ENCODE measurements around the gene GDI2.

DNA sequence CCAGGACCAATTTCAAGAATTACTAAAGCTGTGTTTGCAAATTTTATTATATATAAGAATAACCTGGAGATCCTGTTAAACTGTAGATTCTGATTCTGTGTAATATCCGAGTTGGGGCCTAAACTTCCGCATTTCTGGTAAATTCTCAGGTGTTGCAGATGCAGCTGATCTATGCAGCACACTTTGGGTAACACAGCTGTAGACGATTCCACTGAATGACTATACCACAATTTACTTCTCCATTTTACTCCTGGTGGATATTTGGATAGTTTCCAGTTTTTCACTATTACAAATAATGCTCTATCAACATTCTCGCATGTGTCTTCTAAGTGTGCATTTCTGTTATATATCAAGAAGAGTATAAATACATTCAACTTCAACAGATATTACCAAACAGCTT, 7.5 kb downstream of the GDI2 start:
- TF ChIP-seq, protein P1, sequence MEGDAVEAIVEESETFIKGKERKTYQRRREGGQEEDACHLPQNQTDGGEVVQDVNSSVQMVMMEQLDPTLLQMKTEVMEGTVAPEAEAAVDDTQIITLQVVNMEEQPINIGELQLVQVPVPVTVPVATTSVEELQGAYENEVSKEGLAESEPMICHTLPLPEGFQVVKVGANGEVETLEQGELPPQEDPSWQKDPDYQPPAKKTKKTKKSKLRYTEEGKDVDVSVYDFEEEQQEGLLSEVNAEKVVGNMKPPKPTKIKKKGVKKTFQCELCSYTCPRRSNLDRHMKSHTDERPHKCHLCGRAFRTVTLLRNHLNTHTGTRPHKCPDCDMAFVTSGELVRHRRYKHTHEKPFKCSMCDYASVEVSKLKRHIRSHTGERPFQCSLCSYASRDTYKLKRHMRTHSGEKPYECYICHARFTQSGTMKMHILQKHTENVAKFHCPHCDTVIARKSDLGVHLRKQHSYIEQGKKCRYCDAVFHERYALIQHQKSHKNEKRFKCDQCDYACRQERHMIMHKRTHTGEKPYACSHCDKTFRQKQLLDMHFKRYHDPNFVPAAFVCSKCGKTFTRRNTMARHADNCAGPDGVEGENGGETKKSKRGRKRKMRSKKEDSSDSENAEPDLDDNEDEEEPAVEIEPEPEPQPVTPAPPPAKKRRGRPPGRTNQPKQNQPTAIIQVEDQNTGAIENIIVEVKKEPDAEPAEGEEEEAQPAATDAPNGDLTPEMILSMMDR (IDR thresholded peaks at IDR 0.05): no peak
- TF ChIP-seq POLR2A (IDR thresholded peaks at IDR 0.05): no peak

Data from uterus (tissue), 2 donors.